Astrocyte of the cerebellum (primary cell): Measurements from ENCODE around the gene LRRC3C.

Source experiments
- DNase-seq: peaks from one replicate; pipeline ENCODE4 v3.0.0-alpha.2; 2011; ENCODE audit warnings: low read depth
- H3K4me3 ChIP-seq: 2 replicates; pipeline ENCODE4 v1.5.1; 2011; ENCODE audit warnings: mild to moderate bottlenecking, low read depth, low read length, moderate library complexity
- in situ Hi-C: cut with HindIII; loops from 2 replicates; pipeline ENCODE4 v1.10.0; 2017; ENCODE audit warnings: low sequenced_read_pairs
- TF ChIP-seq, protein P1 (sequence below): IDR thresholded peaks from 2 replicates; pipeline ENCODE4 v1.5.1; 2012; ENCODE audit warnings: low read length, low read depth, moderate library complexity, mild to moderate bottlenecking; ENCODE audit errors: missing control alignments

LRRC3C gene

DNA sequence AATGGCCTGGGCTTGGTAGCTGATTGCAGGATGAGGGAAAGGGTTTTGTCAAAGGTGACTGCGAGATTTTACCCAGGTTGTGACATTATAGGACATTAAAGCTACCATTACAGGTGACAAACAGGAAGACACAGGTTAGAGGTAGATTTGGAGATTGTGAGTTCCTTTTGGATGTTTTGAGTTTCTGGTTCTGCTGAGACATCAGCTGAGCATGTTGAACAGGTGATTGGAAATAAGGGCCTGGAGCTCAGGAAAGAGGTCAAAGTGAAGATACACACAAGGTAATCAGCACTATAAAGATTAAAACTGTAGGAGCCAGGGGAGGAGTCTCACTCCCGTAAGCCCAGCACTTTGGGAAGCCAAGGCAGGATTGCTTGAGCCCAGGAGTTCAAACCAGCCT, 41.2 kb downstream of the LRRC3C start:
- in situ Hi-C loops, result no loop called here
- DNase-seq, result no peak
- TF ChIP-seq, protein P1, sequence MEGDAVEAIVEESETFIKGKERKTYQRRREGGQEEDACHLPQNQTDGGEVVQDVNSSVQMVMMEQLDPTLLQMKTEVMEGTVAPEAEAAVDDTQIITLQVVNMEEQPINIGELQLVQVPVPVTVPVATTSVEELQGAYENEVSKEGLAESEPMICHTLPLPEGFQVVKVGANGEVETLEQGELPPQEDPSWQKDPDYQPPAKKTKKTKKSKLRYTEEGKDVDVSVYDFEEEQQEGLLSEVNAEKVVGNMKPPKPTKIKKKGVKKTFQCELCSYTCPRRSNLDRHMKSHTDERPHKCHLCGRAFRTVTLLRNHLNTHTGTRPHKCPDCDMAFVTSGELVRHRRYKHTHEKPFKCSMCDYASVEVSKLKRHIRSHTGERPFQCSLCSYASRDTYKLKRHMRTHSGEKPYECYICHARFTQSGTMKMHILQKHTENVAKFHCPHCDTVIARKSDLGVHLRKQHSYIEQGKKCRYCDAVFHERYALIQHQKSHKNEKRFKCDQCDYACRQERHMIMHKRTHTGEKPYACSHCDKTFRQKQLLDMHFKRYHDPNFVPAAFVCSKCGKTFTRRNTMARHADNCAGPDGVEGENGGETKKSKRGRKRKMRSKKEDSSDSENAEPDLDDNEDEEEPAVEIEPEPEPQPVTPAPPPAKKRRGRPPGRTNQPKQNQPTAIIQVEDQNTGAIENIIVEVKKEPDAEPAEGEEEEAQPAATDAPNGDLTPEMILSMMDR, result no peak
- no peak overlapping the region for H3K4me3 ChIP-seq

DNA sequence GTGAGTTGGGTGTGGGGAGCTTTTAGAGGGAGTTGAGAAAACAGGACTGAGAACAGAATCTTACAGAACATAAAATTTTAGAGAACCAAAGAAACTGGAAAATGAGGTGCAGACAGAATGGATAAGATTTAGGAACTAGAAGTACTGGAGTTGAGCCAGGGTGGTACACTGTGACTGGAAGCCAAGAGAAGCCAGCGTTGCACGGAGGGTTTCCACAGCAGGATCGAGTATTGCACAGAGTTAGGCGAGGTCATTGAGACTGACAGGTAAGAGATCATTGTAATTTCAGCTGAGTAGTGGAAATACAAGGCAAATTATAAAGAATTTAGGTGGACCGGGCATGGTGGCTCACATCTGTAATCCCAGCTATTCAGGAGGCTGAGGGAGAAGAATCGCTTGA, 41.8 kb downstream of the LRRC3C start:
- no peak overlapping the region for H3K4me3 ChIP-seq
- TF ChIP-seq, protein P1, result no peak
- no peak for DNase-seq
- in situ Hi-C loops, result no loop called here

DNA sequence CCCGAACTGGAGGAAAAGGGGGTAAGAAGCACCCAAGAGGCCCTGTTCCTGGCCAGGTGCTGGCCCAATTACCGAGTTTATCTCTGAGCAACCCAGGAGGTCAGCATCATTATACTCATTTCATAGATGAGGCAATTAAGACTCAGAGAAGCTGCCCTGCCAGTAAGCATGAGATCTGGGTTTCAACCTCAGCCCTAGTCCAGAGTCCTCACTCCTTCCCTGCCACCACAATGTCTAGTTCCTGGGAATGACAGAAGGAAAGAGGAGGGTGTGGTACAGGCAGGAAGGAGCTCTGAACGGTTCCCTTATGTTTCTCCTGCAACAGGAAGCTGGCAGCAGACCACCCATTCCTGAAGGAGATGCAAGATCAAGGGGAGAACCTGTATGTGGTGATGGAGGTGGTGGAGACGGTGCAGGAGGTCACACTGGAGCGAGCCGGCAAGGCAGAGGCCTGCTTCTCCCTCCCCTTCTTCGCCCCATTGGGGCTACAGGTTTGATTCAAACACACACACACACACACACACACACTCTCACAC, 42.7 kb downstream of the LRRC3C start:
- H3K4me3 ChIP-seq, result no peak overlapping the region
- in situ Hi-C loops, result no loop called here
- DNase-seq, result no peak
- TF ChIP-seq, protein P1, result no peak

DNA sequence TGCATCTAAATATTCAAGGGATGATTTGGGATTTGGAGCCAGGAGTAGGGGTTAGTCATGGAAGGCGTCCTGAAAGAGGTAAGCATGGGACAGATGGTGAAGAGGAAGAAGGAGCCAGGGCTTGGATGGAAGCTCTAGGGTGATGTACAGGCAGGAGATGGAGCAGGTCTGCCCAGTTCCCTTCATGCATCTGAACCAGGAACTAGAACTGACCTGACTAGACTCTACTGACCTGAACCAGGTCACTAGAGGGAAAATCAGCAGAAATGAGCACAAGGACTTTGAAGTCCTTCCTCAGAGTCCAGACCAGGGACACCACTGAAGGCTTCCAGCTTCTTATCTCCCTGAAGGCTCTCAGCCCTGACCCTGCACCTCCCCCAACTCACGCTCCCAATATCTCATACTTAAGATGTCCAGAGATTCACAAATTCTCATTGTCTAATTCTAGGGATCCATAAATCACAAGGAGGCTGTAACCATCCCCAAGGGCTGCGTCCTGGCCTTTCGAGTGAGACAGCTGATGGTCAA, 43.6 kb downstream of the LRRC3C start:
- no peak overlapping the region for H3K4me3 ChIP-seq
- in situ Hi-C loops, result no loop called here
- TF ChIP-seq, protein P1, result no peak
- no peak for DNase-seq

DNA sequence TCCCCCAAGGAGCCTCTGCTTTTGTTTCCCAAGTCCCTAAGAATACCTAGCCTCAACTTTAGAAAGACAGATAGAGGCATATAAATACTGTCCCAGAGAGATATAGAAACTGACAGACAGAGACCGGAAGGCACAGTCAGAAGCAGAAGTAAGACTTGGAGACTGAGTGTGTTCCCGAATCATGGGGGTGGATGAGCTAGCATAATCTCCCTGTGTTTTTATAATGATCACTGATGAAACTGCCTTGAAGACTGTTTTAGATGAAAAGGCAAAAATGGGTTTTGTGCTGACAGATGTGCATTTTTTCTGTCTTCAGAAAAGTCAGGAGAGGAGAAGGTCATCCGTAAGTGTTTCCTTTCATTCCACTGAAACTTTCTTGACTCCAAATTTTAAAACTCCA, 44.7 kb downstream of the LRRC3C start:
- no peak for DNase-seq
- in situ Hi-C loops, result no loop called here
- TF ChIP-seq, protein P1, result no peak
- no peak overlapping the region for H3K4me3 ChIP-seq

DNA sequence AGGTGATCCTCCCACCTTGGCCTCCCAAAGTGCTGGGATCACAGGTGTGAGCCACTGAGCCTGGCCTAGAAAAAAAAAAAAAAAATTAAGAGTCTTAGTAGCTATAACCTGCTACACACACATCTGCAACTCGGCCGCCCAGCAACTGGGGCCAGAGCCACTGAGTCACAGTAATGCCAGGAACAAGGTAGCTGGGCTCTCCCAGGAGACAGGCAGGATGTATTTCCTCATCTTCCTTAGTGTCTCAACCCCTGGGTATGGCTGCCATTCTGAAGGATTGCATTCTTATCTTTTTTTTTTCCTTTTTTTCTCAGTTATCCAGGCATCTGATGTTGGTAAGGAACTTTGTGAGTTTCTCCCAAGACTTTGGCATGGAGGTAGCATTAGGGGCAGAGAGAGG, 46.0 kb downstream of the LRRC3C start:
- in situ Hi-C loops, result no loop called here
- no peak for DNase-seq
- TF ChIP-seq, protein P1, result no peak
- H3K4me3 ChIP-seq, result no peak overlapping the region
